Activated T-helper 9 cell treated with anti-CD3 and anti-CD28 coated beads, Interleukin-2, amount 50 U/mL, for 16 hours (primary cell): Measurements from ENCODE around the gene SUSD3.

Source experiments
- DNase-seq: peaks from one replicate; pipeline ENCODE4 v3.0.0-alpha.2; 2020; ENCODE audit warnings: low read depth

The SUSD3 gene

DNA sequence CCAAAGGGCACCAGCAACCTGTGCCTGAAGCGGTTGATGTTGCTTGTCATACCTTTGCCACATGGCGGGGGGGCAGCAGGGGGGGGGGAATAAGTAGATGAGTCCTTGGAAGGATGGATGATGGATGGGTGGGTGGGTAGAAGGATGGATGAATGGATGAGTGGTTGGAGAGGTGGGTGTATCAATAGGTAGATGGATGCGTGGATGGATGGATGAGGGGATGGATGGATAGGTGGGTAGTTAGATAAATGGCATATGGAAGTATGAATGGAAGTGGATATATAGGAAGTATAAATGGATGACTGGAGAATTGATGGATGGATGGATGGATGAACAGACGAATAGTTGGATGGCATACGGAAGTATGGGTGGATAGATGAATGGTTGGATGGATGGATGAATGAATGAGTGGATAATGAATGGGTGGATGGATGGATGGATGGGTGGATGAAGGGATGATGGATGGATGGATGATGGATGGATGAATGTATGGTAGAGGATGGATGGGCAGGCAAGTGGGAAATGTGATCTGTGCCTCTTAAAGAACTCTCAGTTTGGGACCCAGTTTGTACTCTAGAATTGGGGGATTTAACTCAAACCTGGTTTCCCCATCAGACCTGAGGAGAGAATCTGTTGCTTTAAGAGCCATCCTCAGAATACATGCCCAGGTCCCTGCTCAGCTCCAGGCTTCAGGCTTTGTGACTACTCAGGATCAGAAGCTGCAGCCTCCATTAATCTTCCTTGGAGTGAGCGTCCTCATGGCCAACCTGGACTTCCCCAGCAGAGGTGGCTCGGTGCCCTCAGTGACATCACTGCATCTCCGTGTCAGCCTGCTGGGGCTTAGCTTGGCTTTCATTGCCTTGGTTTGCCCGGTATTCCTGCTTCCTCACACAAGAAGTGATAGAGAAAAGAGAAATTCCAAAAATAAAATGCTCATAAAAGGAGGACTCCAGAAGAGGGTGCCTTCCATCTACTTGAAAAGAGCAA lies 27.6 kb upstream of the SUSD3 start:
- DNase-seq, result no peak

- no peak for DNase-seq
Measured at GRCh38 chr9:93031629-93032430, 26.7 kb upstream of the SUSD3 start.

GRCh38 chr9:93032545-93032944 lies 26.0 kb upstream of the SUSD3 start:
- no peak for DNase-seq

- DNase-seq, result no peak
Measured at GRCh38 chr9:93033531-93033930, 25.0 kb upstream of the SUSD3 start.

DNA sequence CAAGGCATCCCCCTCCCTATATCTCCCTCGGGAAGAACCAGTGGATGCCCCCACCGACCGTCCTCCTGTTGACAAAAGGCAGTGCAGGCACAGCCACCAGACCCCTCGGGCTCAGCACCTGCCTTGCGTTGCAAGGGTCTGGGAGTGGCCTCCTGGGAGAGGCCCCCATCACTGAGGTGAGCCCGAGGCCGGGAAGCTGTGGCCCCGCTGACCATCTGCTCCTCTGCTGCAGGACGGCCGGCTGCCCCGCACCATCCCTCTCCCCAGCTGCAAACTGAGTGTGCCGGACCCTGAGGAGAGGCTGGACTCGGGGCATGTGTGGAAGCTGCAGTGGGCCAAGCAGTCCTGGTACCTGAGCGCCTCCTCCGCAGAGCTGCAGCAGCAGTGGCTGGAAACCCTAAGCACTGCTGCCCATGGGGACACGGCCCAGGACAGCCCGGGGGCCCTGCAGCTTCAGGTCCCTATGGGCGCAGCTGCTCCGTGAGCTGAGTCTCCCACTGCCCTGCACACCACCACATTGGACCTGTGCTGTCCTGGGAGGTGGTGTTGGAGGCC lies 23.3 kb upstream of the SUSD3 start:
- DNase-seq, result no peak

GRCh38 chr9:93035821-93036351 lies 22.6 kb upstream of the SUSD3 start:
- DNase-seq, result no peak

- no peak for DNase-seq
Measured at GRCh38 chr9:93036887-93037475, 21.5 kb upstream of the SUSD3 start.

- DNase-seq, result no peak
Measured at GRCh38 chr9:93037476-93037971, 21.0 kb upstream of the SUSD3 start.

DNA sequence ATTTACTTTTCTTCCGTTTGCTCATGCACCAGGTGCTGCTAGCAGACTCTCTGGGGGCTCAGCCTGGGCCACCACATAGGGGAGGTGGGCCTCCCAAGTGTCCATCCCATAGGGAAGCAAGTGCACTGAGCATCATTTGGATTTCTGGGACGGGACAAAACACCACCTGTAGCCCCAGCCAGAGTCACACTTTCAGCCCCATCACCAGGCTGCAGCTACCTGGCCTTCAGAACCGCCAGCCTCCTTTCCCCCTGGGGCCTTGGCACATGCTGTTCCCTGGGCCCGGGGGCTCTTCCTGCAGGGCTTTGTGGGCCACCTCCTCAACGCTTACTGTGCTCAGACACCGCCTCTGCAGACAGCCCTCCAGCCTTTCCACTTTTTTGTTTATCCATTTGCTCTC lies 19.6 kb upstream of the SUSD3 start:
- no peak for DNase-seq

DNA sequence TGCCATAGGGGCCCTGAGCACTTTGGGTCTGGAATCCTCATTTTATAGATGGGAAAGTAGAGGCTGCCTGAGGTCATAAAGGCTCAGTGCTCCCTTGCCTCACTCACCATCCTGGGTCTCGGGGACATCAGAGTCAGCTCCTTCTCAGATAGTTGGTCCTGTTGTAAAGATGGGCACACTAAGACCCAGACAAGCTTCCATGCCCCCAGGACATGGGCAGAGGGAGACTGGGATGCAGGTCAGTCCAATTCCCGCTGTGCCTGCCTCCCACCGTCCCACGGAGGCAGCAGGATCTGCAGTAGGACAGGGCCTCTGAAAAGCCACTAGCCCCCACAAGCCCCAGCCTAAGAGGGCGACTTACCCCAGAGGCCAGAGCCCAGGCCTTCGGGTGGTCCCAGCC lies 19.0 kb upstream of the SUSD3 start:
- DNase-seq, result no peak

- DNase-seq, result no peak
Measured at GRCh38 chr9:93039976-93040375, 18.5 kb upstream of the SUSD3 start.

GRCh38 chr9:93040409-93040808 lies 18.1 kb upstream of the SUSD3 start:
- no peak for DNase-seq

DNA sequence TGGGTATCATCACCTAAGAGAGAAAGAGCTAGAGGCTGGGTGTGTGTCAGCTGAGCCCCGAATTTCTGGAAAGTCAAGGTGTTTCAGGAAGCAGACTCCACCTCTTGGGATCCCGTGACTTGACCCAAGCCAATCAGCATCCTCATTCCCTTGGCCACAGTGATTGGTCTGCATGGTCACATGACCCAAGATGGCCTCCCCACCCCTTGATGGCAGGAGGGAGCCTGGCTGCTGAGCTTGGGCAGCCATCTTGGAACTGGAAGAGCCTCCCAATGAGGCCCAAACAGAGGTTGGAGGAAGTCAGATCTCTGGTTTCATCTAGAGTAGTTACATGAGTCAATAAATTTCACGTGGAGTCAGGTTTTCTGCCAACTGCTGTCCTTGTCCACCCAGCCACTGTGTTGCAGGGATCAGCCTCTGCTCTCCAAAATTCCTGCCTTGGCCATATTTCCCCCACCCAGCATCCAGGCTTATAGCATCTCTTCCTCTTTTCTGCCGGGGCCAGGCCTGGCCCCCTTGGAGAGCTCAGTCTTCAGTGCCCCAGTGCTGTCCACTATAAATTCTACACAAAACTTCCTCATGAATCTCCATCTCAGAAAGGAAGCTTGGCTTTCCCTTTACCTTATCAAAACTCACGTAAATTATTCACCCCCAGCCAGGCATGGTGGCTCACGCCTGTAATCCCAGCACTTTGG lies 17.2 kb upstream of the SUSD3 start:
- no peak for DNase-seq

DNA sequence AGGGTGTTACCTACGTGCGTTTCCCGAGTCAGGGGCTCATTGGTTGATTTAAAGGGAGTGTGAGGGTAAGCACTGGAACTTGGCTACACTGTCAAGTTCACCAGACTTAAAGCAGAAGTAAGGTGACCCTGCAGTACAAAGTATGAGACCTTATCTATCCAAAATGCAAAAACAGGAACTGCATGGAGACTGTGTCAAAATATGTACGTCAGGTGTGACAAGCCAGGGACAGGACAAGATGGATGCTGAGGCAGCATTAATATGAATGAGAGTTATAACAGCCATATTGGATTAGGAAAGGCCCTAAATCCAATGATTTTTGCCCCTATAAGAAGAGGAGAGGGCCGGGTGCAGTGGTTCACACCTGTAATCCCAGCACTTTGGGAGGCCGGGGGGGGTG lies 15.4 kb upstream of the SUSD3 start:
- no peak for DNase-seq

DNA sequence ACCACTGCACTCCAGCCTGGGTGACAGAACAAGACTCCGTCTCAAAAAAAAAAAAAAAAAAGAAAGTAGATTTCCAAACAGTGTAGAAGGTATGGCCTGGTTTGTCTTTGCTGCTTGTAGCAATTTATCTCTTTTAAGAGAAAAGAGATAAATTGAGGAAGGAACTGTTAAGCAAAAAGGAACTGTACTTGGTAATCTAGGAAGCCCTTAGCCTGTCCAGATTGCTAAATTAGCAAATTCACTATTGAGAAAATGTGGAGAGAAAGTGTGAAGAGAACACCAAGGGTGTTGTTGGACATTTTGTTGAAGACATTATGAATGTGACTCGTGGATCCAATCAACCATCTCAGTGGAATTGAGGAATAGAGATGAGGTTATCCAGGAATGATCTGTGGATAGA lies 13.0 kb upstream of the SUSD3 start:
- no peak for DNase-seq

GRCh38 chr9:93048566-93049448 lies 9.7 kb upstream of the SUSD3 start:
- DNase-seq, result no peak

DNA sequence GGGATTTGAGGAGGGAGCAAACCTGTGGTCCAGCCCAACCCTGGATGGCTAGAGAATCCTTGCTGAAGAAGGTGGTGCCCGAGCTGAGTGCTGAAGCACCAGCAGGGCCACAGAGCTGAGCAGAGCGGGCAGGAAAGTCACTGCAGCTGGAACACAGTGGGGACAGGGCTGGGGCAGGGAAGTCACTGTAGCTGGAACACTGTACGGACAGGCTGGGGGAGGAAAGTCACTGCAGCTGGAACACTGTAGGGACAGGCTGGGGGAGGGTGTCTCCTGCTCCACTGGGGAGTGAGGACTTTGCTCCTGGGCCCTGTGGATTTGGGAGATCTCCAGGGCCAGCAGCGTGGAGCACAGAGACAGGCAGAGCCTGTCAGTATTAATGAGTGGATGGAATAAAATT lies 9.0 kb upstream of the SUSD3 start:
- no peak for DNase-seq

DNA sequence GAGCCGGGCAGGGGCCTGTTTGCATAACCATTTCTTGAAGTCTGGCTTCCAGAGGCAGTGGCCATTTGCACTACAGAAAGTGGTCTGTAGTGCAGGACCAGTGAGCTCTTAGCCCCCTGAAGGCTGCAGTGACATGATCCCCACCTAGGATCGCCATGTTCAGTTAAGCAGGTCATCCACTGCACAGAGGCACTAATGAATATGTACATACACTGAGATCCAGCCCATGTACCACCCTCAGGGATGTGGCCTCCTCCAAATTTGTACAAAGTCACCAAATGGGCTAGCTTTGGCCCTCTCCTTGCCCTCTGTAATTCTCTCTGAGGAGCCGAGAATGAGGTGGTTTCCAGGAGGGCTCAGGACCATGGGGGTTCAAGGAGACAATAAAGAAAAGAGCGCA lies 8.3 kb upstream of the SUSD3 start:
- no peak for DNase-seq

DNA sequence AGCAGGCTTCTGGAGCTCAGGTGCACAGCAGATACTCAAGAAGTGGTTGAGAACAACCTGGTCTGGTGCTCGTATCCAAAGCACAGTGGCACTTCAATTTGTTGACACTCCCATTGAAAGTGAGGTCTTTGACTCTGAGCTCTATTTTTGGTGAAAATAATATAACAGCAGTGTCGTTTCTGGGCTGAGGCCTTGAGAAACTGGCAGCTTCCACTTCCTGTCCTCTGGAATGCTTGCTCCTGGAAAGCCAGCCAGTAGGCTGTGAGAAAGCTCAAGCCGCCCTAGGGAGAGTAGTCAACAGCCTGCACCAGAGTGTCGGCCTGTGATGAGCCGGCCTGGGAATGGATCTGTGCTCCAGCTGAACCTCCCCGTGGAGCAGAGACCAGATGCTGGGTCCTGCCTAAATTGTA lies 6.8 kb upstream of the SUSD3 start:
- DNase-seq, result no peak

DNA sequence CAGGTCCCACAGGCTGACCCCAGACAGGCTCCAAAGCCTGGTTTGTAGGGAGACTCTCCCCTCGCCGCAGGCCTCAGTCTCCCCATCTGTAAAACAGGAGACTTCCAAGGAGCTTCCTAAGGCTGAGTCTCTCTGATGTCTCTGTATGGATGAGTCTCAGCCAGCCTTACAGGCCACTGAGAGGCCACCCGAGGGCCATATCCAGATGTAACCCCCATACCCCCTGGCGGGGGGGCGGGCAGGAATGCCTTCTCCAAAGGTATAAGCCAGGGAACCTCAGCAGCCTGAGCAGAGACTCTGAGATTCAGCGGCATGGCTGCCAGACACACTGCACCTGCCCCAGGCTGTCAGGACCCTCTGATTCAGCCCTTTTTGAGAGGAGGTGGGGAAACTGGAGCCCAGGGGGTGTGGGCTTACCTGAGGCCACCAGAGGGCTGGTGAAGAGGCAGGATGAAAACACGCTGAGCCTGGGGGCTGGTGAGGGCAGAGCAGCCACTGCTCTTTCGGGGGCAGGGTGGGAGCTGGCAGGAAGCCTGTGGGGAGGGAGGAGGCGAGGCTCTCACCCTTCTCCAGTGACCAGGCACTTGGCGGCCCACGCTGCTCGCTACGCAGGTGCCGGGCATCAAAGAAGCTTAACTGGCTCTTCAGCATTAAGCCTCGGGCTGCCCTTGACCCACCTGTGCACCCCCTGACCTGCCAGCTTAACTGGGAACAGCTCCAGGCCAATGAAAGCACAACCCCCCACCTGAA lies 5.5 kb upstream of the SUSD3 start:
- no peak for DNase-seq
